ENCODE data around the gene LYVE1.

The LYVE1 gene

GRCh38 chr11:10542776-10543175 is 25.7 kb downstream of the LYVE1 start:
- Histone ChIP-seq H3K4me2 (ENCODE audit: low read length) (no peak overlapping the region), H3K27ac (ENCODE audit: low read length) (no peak overlapping the region), H2AFZ (ENCODE audit: low read depth, low read length) (no peak overlapping the region), H3K9ac (ENCODE audit: low read length) (no peak overlapping the region), H3K36me3 (replicated peaks; ENCODE audit: low read depth, low read length) (no peaks in the 10 kb centered on the region), H3K79me2 (ENCODE audit: low read length) (peaks cover 9% of the 10 kb centered on the region), H3K9me3 (ENCODE audit: insufficient read depth, low read length) (no peaks in the 10 kb centered on the region), H3K4me3 (ENCODE audit: low read length) (no peak overlapping the region), H3K4me1 (ENCODE audit: low read length) (peaks cover 10% of the 10 kb centered on the region), H4K20me1 (ENCODE audit: insufficient read depth, low read length) (no peaks in the 10 kb centered on the region), H3K27me3 (ENCODE audit: low read depth, low read length) (no peaks in the 10 kb centered on the region)
- TF ChIP-seq CTCF (IDR thresholded peaks at IDR 0.05; ENCODE audit: low read depth, low read length) (no peak), EZH2phosphoT487 (IDR thresholded peaks at IDR 0.05; ENCODE audit: low read depth) (no peak)

- Histone ChIP-seq H3K9me3 (ENCODE audit: insufficient read depth, low read length) (no peaks in the 10 kb centered on the region), H3K79me2 (ENCODE audit: low read length) (peaks cover 9% of the 10 kb centered on the region), H3K9ac (ENCODE audit: low read length) (peak overlapping the region; percentile 64), H3K27me3 (ENCODE audit: low read depth, low read length) (no peaks in the 10 kb centered on the region), H3K4me1 (ENCODE audit: low read length) (peaks cover 10% of the 10 kb centered on the region), H3K4me2 (ENCODE audit: low read length) (peak overlapping the region; percentile 96), H3K4me3 (ENCODE audit: low read length) (peak overlapping the region; percentile 89), H3K36me3 (replicated peaks; ENCODE audit: low read depth, low read length) (no peaks in the 10 kb centered on the region), H4K20me1 (ENCODE audit: insufficient read depth, low read length) (no peaks in the 10 kb centered on the region), H3K27ac (ENCODE audit: low read length) (no peak overlapping the region), H2AFZ (ENCODE audit: low read depth, low read length) (peak overlapping the region; percentile 94)
- no peak for TF ChIP-seq CTCF (IDR thresholded peaks at IDR 0.05; ENCODE audit: low read depth, low read length)
- no peak for TF ChIP-seq EZH2phosphoT487 (IDR thresholded peaks at IDR 0.05; ENCODE audit: low read depth)
These were observed 26.9 kb downstream of the LYVE1 start for GRCh38 chr11:10541561-10541930.

GRCh38 chr11:10540915-10541560 is 27.4 kb downstream of the LYVE1 start, which contains the start of gene RNF141:
Gene RNF141 (minus strand): TSS chr11:10541187. CDS start chr11:10534158, 7,029 bp downstream.
- Histone ChIP-seq H3K9me3 (ENCODE audit: insufficient read depth, low read length) (no peaks in the 10 kb centered on the region), H3K27ac (ENCODE audit: low read length) (no peak within 1 kb of the TSS; the same call in 1 of the 2 replicates), H3K27me3 (ENCODE audit: low read depth, low read length) (no peaks in the 10 kb centered on the region), H3K9ac (ENCODE audit: low read length) (peak within 1 kb of the TSS; percentile 78), H2AFZ (ENCODE audit: low read depth, low read length) (peak within 1 kb of the TSS; percentile 94), H4K20me1 (ENCODE audit: insufficient read depth, low read length) (no peaks in the 10 kb centered on the region), H3K4me2 (ENCODE audit: low read length) (peak within 1 kb of the TSS; percentile 96), H3K36me3 (replicated peaks; ENCODE audit: low read depth, low read length) (no peaks in the 10 kb centered on the region), H3K4me3 (ENCODE audit: low read length) (peak within 1 kb of the TSS; percentile 89), H3K4me1 (ENCODE audit: low read length) (peaks cover 10% of the 10 kb centered on the region), H3K79me2 (ENCODE audit: low read length) (peaks cover 9% of the 10 kb centered on the region)
- TF ChIP-seq EZH2phosphoT487 (IDR thresholded peaks at IDR 0.05; ENCODE audit: low read depth) (no peak), CTCF (IDR thresholded peaks at IDR 0.05; ENCODE audit: low read depth, low read length) (peak; percentile 64)

GRCh38 chr11:10540546-10540914 is 27.9 kb downstream of the LYVE1 start:
- Histone ChIP-seq H3K27me3 (ENCODE audit: low read depth, low read length) (no peaks in the 10 kb centered on the region), H3K79me2 (ENCODE audit: low read length) (peaks cover 9% of the 10 kb centered on the region), H3K27ac (ENCODE audit: low read length) (no peak overlapping the region), H3K4me3 (ENCODE audit: low read length) (peak overlapping the region; percentile 89), H3K4me2 (ENCODE audit: low read length) (peak overlapping the region; percentile 96), H3K36me3 (replicated peaks; ENCODE audit: low read depth, low read length) (no peaks in the 10 kb centered on the region), H3K9ac (ENCODE audit: low read length) (peak overlapping the region; percentile 78), H3K9me3 (ENCODE audit: insufficient read depth, low read length) (no peaks in the 10 kb centered on the region), H2AFZ (ENCODE audit: low read depth, low read length) (no peak overlapping the region), H4K20me1 (ENCODE audit: insufficient read depth, low read length) (no peaks in the 10 kb centered on the region), H3K4me1 (ENCODE audit: low read length) (peaks cover 10% of the 10 kb centered on the region)
- TF ChIP-seq CTCF (IDR thresholded peaks at IDR 0.05; ENCODE audit: low read depth, low read length) (no peak), EZH2phosphoT487 (IDR thresholded peaks at IDR 0.05; ENCODE audit: low read depth) (no peak)
